ENCODE results near the gene CFAP157. TPM values are rescaled to one million over a fixed set of nuclear protein-coding genes. Genes with fewer than 3 reads are reported as not detected.

Gene CFAP157
- total RNA-seq, 1 donor from 2014 or later = 0.24 TPM

- Mint-ChIP-seq H3K4me1 (ENCODE audit: unreplicated experiment) (peaks cover 15% of the 10 kb centered on the region), H3K27ac (ENCODE audit: unreplicated experiment) (peak within 1 kb of the TSS; percentile 98), H3K4me3 (ENCODE audit: unreplicated experiment) (peak within 1 kb of the TSS; percentile 100), H3K9me3 (ENCODE audit: unreplicated experiment) (no peaks in the 10 kb centered on the region), H3K36me3 (ENCODE audit: unreplicated experiment) (no peaks in the 10 kb centered on the region), H3K27me3 (ENCODE audit: unreplicated experiment) (no peaks in the 10 kb centered on the region)
- TF ChIP-seq, protein P1, sequence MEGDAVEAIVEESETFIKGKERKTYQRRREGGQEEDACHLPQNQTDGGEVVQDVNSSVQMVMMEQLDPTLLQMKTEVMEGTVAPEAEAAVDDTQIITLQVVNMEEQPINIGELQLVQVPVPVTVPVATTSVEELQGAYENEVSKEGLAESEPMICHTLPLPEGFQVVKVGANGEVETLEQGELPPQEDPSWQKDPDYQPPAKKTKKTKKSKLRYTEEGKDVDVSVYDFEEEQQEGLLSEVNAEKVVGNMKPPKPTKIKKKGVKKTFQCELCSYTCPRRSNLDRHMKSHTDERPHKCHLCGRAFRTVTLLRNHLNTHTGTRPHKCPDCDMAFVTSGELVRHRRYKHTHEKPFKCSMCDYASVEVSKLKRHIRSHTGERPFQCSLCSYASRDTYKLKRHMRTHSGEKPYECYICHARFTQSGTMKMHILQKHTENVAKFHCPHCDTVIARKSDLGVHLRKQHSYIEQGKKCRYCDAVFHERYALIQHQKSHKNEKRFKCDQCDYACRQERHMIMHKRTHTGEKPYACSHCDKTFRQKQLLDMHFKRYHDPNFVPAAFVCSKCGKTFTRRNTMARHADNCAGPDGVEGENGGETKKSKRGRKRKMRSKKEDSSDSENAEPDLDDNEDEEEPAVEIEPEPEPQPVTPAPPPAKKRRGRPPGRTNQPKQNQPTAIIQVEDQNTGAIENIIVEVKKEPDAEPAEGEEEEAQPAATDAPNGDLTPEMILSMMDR (IDR thresholded peaks at IDR 0.05) = no peak
- peak; percentile 98 for DNase-seq (ENCODE audit: extremely low spot score, unreplicated experiment)
Observed at GRCh38 chr9:127715470-127716337, 8.9 kb downstream of the CFAP157 start, which contains the start of the genes PTRH1 and TTC16. Gene PTRH1, minus strand, starts transcription at chr9:127715663. Its CDS starts 24 bp downstream, at chr9:127715639. Gene TTC16, plus strand, starts transcription at chr9:127716079. Its CDS starts 67 bp downstream, at chr9:127716146.

DNA sequence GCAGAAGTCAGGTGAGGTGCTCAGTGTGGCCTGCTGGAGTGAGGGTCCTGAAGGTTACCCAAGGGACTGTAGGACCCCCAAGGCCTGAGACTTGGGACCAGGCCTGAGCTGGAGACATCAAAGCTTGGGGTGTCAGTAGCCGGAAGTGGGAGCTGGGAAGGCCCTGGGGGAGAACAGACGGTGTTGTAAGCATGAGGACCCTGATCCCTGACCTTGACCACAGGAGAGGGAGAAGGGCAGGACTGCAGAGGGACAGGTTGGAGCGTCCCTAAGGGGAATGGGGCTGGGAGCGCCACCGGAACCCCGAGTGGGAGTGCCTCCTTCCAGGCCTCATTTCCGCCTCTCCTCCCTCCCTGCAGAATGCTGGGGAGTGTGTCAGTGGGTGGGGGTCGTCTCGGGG, 9.6 kb downstream of the CFAP157 start:
- Mint-ChIP-seq H3K9me3 (ENCODE audit: unreplicated experiment) (no peaks in the 10 kb centered on the region), H3K4me1 (ENCODE audit: unreplicated experiment) (peaks cover 18% of the 10 kb centered on the region), H3K27ac (ENCODE audit: unreplicated experiment) (peak overlapping the region; percentile 98), H3K4me3 (ENCODE audit: unreplicated experiment) (peak overlapping the region; percentile 100), H3K36me3 (ENCODE audit: unreplicated experiment) (no peaks in the 10 kb centered on the region), H3K27me3 (ENCODE audit: unreplicated experiment) (no peaks in the 10 kb centered on the region)
- TF ChIP-seq, protein P1 (IDR thresholded peaks at IDR 0.05) = no peak
- DNase-seq (ENCODE audit: extremely low spot score, unreplicated experiment) = no peak

- Mint-ChIP-seq H3K27me3 (ENCODE audit: unreplicated experiment) (no peaks in the 10 kb centered on the region), H3K36me3 (ENCODE audit: unreplicated experiment) (no peaks in the 10 kb centered on the region), H3K27ac (ENCODE audit: unreplicated experiment) (no peak overlapping the region), H3K4me3 (ENCODE audit: unreplicated experiment) (no peak overlapping the region), H3K4me1 (ENCODE audit: unreplicated experiment) (peaks cover 20% of the 10 kb centered on the region), H3K9me3 (ENCODE audit: unreplicated experiment) (no peaks in the 10 kb centered on the region)
- no peak for DNase-seq (ENCODE audit: extremely low spot score, unreplicated experiment)
- TF ChIP-seq, protein P1 (IDR thresholded peaks at IDR 0.05) = no peak
Observed at GRCh38 chr9:127717766-127718165, 11.0 kb downstream of the CFAP157 start.

GRCh38 chr9:127720031-127720864, 13.5 kb downstream of the CFAP157 start:
- Mint-ChIP-seq H3K4me3 (ENCODE audit: unreplicated experiment) (no peak overlapping the region), H3K36me3 (ENCODE audit: unreplicated experiment) (no peaks in the 10 kb centered on the region), H3K9me3 (ENCODE audit: unreplicated experiment) (no peaks in the 10 kb centered on the region), H3K4me1 (ENCODE audit: unreplicated experiment) (peaks cover 16% of the 10 kb centered on the region), H3K27ac (ENCODE audit: unreplicated experiment) (no peak overlapping the region), H3K27me3 (ENCODE audit: unreplicated experiment) (no peaks in the 10 kb centered on the region)
- TF ChIP-seq, protein P1 (IDR thresholded peaks at IDR 0.05) = no peak
- DNase-seq (ENCODE audit: extremely low spot score, unreplicated experiment) = no peak

DNA sequence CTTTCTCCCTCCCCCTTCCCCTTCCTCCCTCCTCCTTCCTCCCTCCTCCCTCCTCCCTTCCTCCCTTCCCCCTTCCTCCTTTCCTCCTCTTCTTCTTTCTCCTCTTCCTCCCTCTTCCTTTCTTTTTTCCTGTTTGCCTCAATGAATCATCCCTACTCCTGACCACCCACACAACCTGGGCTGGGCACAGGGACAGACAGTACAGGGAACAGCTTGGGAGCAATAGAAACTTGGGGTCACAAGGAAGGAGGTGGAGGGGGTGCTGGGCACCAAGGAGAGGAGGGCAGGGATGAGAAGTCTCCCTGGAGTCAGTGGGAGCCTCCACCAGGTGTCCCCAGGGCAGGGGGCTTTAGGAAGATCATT, 14.1 kb downstream of the CFAP157 start:
- no peaks in the 10 kb centered on the region for H3K9me3 Mint-ChIP-seq (ENCODE audit: unreplicated experiment)
- TF ChIP-seq, protein P1 (IDR thresholded peaks at IDR 0.05) = no peak
- no peaks in the 10 kb centered on the region for H3K36me3 Mint-ChIP-seq (ENCODE audit: unreplicated experiment)

More for the DNA sequence above, 14.1 kb downstream of the CFAP157 start:
- H3K27me3 Mint-ChIP-seq (ENCODE audit: unreplicated experiment) = no peaks in the 10 kb centered on the region
- no peak for DNase-seq (ENCODE audit: extremely low spot score, unreplicated experiment)
- H3K4me1 Mint-ChIP-seq (ENCODE audit: unreplicated experiment) = peaks cover 13% of the 10 kb centered on the region
- H3K4me3 Mint-ChIP-seq (ENCODE audit: unreplicated experiment) = no peak overlapping the region
- H3K27ac Mint-ChIP-seq (ENCODE audit: unreplicated experiment) = peak overlapping the region; percentile 34
